Type B pancreatic cell (in vitro differentiated cells): ENCODE data around the gene ASXL2. TPM values are rescaled to one million over a fixed set of nuclear protein-coding genes. Genes with fewer than 3 reads are reported as not detected.

Source experiments
- DNase-seq: peaks from one replicate; pipeline ENCODE4 v3.0.0; 2021; ENCODE audit warnings: mixed read lengths; ENCODE audit not compliant: unreplicated experiment; ENCODE audit errors: extremely low spot score
- H3K27ac Mint-ChIP-seq: 2 replicates; pipeline ENCODE4 v1.8.0; 2021; ENCODE audit warnings: mild to moderate bottlenecking, mixed read lengths
- H3K27me3 Mint-ChIP-seq: 2 replicates; pipeline ENCODE4 v1.8.0; 2021; ENCODE audit warnings: mixed read lengths
- H3K36me3 Mint-ChIP-seq: 2 replicates; pipeline ENCODE4 v1.8.0; 2021; ENCODE audit warnings: mixed read lengths
- H3K4me1 Mint-ChIP-seq: one replicate; pipeline ENCODE4 v1.8.0; 2021; ENCODE audit warnings: mixed read lengths; ENCODE audit not compliant: unreplicated experiment
- H3K4me3 Mint-ChIP-seq: 2 replicates; pipeline ENCODE4 v1.8.0; 2021; ENCODE audit warnings: mild to moderate bottlenecking, mixed read lengths
- H3K9me3 Mint-ChIP-seq: 2 replicates; pipeline ENCODE4 v1.8.0; 2021; ENCODE audit warnings: mixed read lengths
- CTCF ChIP-seq: fragments of 200-600 bp; sonication (generic); conservative IDR thresholded peaks from 2 replicates; pipeline ENCODE4 v1.5.0; 2021; ENCODE audit warnings: antibody characterized with exemption, mild to moderate bottlenecking
- total RNA-seq: library from RNA; stranded (reverse); gene quantifications from 2 replicates; pipeline ENCODE4 v1.2.1, GENCODE V29; 2021; ENCODE audit warnings: low replicate concordance

ASXL2 gene
- total RNA-seq, 1 donor from 2014 or later = 29.2 TPM

DNA sequence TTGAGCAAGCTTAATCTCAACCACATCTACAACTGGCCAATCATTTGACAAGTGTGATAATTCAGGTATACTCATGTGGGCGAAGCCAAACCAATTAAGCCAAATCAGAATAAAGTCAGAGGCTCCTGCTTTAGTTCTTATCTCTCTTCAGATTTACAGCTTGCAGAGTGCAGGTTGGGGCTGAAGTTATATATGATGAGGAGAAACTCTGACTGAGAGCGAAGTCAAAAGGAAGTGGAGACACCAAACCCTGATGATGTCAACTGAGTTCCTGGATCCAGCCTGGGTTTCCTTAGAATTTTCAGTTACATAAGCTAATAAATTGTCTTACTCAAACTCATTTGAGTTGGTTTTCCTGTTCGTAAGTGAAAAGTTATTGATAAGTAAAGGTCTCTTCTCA lies 73.9 kb downstream of the ASXL2 start:
- TF ChIP-seq CTCF = no peak
- H3K4me3 Mint-ChIP-seq = no peak overlapping the region
- H3K27ac Mint-ChIP-seq = no peak overlapping the region
- H3K27me3 Mint-ChIP-seq = no peaks in the 10 kb centered on the region
- peaks cover 31% of the 10 kb centered on the region for H3K36me3 Mint-ChIP-seq
- H3K4me1 Mint-ChIP-seq = peaks cover 10% of the 10 kb centered on the region
- DNase-seq = no peak
- H3K9me3 Mint-ChIP-seq = no peaks in the 10 kb centered on the region

- no peak overlapping the region for H3K27ac Mint-ChIP-seq
- no peak for TF ChIP-seq CTCF
- no peaks in the 10 kb centered on the region for H3K27me3 Mint-ChIP-seq
- DNase-seq = no peak
- peaks cover 36% of the 10 kb centered on the region for H3K36me3 Mint-ChIP-seq
- peaks cover 7% of the 10 kb centered on the region for H3K4me1 Mint-ChIP-seq
- H3K4me3 Mint-ChIP-seq = no peak overlapping the region
- no peaks in the 10 kb centered on the region for H3K9me3 Mint-ChIP-seq
These were observed 79.0 kb downstream of the ASXL2 start for GRCh38 chr2:25799301-25799700.

DNA sequence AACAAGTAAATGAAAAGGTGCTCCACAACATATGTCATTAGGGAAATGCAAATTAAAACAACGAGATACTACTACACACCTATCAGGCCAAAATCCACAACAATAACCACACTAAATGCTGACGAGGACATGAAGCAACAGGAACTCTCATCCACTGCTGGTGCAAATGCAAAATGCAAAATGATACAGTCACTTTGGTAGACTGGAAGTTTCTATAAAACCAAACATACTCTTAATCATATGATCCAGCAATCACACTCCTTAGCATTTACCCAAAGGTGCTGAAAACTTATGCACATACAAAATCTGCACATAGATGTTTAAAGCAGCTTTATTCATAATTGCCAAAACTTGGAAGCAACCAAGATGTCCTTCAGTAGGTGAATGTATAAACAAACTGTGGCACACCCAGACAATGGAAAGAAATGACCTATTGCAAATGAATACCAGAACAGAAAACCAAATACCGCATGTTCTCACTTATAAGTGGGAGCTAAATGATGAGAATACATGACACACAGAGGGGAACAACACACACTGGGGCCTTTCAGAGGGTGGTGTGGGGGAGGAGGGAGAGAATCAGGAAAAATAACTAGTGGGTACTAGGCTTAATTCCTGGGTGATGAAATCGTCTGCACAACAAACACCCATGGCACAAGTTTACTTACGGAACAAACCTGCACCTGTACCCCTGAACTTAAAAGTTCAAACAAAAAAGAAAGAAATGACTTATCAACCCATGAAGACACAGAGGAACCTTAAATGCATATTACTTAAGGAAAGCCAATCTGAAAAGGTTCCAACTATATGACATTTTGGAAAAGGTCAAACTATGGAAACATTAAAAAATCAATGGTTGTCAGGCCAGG lies 80.4 kb downstream of the ASXL2 start:
- H3K4me3 Mint-ChIP-seq = no peak overlapping the region
- no peaks in the 10 kb centered on the region for H3K27me3 Mint-ChIP-seq
- no peak overlapping the region for H3K27ac Mint-ChIP-seq

DNA sequence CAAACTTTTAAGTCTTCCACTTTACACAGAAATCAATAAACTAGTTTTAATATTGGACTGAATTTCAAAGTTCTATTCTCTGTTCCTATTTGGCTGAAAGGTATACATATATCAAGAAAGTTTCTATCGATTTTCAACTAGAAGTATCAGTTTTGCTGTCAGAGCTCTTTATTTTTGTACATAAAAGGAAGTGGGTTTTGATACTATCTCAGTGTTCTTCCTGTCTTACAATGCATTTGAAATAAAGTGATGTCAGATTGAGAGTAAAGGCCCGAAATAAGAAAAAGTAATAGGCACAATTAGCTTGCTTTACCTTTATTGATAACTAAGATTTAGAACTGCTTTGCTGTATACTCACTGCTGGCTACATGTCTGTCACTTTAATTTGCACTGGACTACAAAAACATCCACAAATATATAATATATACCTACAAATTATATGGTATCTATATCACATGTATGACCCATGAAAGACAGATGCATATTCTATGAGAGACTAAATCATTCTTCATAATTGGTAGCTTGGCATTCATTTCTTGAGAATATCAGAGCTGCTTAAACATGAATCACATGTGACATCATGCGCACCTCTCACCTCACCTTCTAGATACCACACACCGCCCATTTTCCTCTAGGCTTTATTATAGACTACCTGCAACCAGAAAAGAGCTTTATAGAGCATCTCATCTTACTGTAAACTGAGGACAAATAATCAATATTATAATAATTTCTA lies 83.6 kb downstream of the ASXL2 start:
- no peak overlapping the region for H3K4me3 Mint-ChIP-seq
- H3K27me3 Mint-ChIP-seq = no peaks in the 10 kb centered on the region
- no peak overlapping the region for H3K27ac Mint-ChIP-seq
- H3K9me3 Mint-ChIP-seq = no peaks in the 10 kb centered on the region
- DNase-seq = no peak
- peaks cover 29% of the 10 kb centered on the region for H3K36me3 Mint-ChIP-seq
- TF ChIP-seq CTCF = no peak
- peaks cover 7% of the 10 kb centered on the region for H3K4me1 Mint-ChIP-seq

More for the DNA sequence above, 80.4 kb downstream of the ASXL2 start:
- H3K9me3 Mint-ChIP-seq = no peaks in the 10 kb centered on the region
- DNase-seq = no peak
- H3K36me3 Mint-ChIP-seq = peaks cover 23% of the 10 kb centered on the region
- H3K4me1 Mint-ChIP-seq = peaks cover 7% of the 10 kb centered on the region
- TF ChIP-seq CTCF = no peak

DNA sequence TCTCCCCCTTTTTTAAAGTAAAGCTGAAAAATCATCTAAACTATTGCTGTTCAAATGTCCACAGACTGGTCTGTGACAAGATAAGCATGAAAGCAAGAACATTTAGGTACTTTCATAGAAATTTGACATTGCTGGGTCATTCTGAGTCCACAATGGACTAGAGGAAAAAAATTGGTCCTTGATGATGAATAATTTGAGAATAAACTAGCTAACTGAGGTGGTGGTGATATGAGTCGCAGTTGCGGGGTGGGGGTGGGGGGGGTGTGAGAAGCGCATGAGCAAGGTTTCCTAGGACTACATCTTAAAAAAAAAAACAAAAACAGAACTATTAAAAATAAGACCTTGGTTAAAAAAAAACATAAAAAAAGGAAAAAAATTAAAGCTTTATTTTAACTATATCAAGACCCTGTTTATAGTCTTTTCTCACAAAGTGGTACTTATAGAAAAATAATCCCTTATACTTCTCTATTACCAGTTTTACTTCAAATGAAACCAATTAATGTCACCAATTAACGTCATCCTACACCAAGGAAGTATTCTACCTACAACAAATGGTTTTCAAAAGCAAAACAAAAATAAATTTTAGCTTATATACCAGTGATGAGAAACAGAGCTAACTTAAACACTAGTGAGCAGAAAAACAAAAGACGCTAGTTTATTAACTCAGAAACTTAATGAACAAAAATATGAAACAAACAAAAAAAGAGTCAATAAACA lies 88.1 kb downstream of the ASXL2 start:
- Mint-ChIP-seq H3K27me3 (no peaks in the 10 kb centered on the region), H3K9me3 (no peaks in the 10 kb centered on the region), H3K4me1 (no peaks in the 10 kb centered on the region), H3K4me3 (no peak overlapping the region), H3K36me3 (peaks cover 10% of the 10 kb centered on the region), H3K27ac (no peak overlapping the region)
- DNase-seq = no peak
- no peak for TF ChIP-seq CTCF
